Forelimb muscle (tissue), 1 donor: ENCODE data around the gene PIAS2. TPM values are rescaled to one million over a fixed set of nuclear protein-coding genes. Genes with fewer than 3 reads are reported as not detected.
A peak's percentile ranks its signal among the peaks of the same experiment; 100 is the strongest.
"Not testable (repeated sequence)": the region's sequence is repeated elsewhere in the genome, so short reads cannot be mapped to it uniquely, and the experiment has no call there.

ENCODE experiments used
- DNase-seq: peaks from one replicate; pipeline ENCODE4 v3.0.0-alpha.2; 2013; ENCODE audit warnings: low read depth
- polyA plus RNA-seq: library from polyadenylated mRNA; unstranded; fragments of 120-200 nt; gene quantifications from one replicate; pipeline ENCODE4 v1.2.1, GENCODE V29; 2013; ENCODE audit not compliant: insufficient read length

PIAS2 gene
- polyA plus RNA-seq, 1 donor, result 27.9 TPM

DNA sequence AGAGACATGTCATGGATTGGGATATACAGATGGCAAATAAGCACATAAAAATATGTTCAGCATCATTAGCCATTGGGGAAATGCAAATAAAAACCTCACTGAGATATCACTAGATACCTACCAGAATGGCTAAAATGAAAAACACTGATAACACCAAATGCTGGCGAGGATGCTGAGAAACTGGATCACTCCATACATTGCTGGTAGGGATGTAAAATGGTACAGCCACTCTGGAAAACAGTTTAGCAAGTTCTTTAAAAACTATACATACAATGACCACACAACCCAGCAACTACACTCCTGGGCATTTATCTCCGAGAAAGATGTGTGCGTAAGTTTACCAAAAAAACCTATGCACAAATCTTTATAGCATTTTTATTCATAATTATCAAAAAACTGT, 13.9 kb downstream of the PIAS2 start:
- DNase-seq, result no peak

DNA sequence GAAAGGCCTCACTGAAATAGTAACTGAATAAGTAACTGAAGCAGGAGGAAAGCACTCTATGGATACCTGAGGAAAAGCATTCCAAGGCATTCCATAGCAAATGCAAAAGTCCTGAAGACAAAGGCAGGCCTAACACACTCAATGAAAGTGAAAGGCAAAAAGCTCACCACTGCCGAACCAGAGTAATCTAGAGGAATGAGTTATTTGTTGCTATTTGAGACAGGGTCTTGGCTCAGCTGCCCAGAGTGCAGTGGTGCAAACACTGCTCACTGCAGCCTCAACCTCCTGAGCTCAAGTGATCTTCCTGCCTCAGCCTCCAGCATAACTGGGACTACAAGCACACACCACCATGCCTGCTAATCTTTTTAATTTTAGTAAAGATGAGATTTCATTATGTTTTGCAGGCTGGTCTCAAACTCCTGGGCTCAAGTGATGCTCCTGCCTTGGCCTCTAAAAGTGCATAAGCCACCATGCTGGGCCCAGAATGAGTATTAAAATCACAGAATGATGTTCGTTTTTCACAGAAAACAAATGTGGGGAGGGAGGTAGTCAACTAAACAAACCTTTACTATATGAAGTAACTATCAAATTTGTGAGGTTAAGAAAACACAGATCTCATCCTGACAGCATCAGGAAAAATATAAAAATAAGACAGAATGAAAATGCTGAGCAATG, 17.9 kb downstream of the PIAS2 start:
- no peak for DNase-seq

DNA sequence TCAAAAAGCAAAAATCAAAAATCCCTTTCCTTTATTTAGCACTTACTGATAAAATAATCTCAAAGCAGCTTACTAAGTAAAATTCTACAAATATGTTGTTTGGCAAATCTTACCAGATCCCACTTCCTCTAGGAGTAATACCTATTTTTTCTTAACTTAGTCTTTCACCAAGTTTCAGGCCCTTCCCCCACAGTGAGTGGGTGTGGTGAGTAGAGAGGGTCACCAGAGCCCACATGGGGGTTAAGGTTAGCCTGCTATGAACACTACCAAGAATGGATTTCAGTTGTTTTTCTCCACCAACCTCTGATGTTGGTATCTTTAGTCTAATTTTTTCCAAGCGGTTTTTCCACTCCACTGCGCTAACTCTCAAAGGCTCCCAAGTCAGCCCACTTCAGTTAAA, 23.2 kb downstream of the PIAS2 start:
- no peak for DNase-seq

DNA sequence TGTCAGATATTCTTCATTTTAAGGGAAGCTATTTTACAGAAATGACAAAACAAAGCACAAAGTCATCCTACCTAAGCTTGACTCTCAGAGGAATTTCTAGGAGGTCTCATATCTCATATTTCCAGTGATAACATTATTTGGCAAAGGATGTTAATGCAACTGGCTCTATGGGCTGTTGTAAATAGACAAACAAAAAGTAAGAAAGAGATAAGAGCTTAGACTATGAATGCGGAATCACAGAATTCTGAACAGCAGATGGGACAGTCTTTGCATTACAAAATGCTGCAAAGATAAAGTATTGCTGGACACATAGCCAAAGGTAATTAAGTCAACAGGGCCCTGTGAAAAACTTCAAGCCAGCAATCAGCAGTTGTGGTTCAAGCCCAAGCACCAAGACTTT, 23.9 kb downstream of the PIAS2 start:
- no peak for DNase-seq

DNA sequence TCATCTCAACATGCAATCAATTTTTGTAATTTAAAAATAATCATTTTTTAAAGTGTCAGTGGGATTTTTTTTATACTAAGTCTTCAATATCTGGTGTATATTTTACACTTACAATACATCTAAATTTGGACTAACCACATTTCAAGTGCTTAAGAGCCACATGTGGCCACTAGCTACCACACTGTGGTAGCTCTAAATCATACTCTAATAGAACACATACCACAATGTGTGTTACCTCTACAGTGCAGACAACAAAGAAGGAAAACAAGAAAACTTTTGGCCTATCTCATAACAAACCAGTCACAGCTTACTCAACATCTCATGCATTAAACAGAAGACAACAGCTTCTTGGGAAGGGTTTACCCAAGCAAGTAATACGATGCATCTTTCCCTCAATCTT, 24.5 kb downstream of the PIAS2 start:
- DNase-seq, result no peak

DNA sequence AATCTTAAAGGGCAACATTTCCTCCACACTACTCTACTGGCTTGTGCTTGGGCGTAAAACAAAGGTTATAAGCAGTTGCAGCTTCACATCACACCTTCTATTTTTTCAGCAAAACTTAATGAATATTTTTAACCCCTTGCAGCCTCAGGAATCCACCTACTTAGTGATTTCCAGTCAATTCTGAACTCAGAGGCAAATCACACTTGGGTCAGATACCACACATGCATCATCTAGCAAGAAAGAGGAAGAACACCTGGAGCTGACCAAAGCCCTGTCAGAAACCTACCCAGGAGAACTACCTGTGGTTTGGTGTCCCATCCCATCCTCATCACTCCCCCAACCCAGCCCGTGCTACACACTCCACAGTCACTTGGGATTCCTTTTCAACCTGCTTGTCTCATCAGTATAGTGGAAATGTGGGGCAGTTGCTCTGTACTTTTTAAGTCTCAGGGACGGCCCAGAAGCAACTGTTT, 25.5 kb downstream of the PIAS2 start:
- DNase-seq, result no peak

DNA sequence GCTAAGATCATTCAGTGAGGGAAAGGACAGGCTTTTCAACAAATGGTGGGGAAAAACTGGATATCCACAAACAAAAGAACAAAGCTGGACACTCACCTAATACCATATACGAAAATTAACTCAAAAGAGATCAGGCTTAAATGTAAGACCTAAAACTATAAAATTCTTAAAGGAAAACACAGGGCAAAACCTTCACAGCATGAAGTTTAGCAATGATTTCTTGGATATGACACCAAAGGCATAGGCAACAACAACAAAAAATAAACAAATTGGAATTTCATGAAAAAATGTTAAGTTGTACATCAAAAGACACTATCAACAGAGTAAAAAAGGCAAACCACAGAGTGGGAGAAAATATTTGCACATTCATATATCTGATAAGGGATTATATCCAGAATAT, 28.3 kb downstream of the PIAS2 start:
- DNase-seq, result no peak

DNA sequence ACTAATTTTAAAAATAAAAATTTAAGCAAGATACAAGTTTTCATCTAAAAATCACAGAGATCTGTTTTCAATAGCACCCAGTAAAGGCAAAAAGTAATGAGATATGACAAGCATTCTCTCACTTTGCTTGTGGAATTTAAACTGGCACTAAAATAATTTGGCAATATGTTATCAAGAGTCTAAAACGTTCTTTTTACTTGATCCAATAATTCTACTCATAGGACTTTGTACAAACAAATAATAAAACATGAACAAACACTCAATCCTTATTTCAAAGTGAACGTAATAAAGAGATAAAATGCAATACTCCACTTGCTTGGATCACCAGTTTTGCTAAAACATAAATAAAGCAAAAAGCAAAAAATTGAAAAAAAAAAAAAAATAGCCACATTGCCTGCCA, 30.4 kb downstream of the PIAS2 start:
- no peak for DNase-seq

DNA sequence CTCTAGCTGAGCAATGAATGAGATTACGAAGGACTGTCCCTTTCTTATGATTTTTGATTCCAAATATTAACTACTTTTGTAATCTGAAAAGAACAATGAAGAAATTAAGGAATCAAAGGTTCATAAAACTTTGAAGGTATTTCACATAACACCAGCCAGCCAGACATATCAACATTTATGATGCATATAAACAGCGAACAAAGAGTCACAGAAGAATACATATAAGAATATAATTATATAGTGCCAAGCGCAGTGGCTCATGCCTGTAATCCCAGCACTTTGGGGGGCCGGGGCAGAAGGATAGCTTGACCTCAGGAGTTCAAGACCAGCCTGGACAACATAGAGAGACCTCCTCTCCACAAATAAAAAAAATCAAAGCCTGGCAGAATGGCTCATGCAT, 34.1 kb downstream of the PIAS2 start:
- DNase-seq, result no peak

DNA sequence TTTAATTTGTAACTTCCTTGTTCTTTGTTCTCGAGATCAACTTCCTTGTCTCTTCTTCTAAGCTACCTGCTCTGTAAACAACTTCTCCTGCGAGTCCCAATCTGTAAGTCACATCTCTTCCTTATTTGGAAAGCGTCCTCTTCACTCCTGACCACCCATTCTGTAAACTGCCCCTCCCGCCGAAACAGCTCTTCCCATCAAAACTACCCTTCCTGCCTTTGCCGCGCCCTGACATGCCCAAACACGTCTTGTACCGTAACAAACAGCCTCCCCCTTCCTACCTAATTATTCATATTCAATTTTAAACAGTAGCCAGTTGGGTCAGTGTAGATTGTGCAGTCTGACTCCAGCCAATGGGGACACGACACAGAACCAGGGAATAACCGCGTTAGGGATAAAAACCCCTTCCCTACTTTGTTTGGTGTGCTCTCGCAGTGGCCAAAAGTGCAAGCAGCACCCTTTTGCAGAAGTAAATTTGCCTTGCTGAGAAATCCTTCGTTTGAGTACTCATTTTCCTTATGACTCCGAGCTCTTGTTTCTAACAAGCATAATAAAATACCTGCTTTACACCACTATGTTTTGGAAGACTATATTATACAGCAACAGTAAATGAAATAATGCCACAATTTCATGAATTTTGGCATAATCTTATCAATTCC, 39.8 kb downstream of the PIAS2 start:
- no peak for DNase-seq

DNA sequence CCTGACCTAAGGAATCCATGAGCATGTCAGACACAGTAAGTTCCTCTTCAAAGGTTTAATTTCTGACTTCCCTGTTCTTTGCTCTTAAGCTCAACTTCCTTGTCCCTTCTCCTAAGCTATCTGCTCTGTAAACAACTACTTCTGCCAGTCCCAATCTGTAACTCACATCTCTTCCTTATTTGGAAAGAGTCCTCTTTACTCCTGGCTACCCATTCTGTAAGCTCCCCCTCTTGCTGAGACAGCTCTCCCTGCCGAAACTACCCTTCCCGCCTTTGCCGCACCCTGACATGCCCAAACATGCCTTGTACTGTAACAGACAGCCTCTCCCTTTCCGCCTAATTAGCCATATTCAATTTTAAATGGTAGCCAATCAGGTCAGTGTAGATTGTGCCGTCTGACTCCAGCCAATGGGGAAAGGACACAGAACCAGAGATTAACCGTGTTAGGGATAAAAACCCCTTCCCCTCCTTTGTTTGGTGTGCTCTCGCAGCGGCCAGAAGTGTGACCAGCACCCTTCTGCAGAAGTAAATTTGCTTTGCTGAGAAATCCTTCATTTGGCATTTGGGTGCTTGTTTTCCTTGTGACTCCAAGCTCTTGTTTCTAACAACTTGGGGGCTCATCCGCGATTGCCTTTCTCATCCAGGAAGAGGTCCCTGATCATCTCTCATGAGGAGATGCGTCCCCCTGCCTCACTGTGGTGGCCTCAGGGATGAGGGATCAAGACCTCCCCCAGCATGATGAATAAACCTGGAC, 49.0 kb downstream of the PIAS2 start:
- DNase-seq, result no peak

DNA sequence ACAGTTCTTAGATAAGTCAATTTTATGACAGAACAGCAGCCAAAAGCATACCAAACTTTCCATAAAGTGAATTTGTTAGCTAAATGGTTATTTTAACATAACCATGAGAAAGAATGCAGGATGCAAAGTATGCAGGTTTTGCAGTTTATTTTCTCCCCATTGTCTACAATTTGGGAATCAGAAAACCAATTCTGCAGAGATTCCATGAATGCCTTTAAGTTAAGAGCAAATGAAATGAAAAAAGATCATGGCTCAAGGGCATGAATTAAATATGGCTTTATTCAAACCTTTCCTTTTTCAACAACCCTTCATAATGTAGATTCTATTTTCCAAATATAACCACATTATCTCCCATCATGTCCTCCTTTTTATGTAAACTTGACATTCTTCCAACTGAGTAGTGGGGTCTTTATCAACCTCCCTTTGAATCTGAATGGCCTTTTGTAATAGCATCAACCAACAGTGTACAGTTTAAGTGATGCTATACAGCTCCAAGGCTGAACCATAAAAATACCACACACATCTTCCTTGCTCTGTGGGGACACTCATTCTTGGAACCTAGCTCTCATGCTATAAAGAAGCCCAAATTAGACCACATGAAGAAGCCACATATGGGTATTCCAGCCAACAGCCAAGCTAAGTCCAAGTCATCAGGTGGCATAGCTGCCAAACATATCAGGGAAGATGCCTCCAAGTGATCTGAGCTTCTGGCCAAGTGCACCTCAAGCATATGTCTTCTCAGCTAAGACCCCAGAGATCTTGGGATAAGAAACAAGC, 49.8 kb downstream of the PIAS2 start:
- DNase-seq, result no peak

DNA sequence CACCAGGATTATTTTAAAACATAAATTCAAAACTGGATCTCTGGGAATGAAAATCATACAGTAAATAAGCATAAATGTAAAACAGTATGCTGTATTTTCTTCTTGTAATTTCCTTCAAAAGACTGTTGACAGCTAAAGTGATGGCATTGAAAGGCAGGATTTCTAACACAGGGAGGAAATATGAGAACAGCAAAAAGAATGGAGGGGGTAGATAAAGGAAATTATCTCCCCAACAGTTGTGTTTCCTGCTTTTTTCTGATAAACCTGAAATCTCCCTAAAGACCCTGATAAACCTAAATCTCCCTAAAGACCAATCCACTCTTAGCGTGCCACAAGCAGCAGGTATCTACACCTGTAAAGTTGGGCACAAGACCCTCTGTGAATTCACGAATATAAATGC, 50.8 kb downstream of the PIAS2 start:
- DNase-seq, result no peak

DNA sequence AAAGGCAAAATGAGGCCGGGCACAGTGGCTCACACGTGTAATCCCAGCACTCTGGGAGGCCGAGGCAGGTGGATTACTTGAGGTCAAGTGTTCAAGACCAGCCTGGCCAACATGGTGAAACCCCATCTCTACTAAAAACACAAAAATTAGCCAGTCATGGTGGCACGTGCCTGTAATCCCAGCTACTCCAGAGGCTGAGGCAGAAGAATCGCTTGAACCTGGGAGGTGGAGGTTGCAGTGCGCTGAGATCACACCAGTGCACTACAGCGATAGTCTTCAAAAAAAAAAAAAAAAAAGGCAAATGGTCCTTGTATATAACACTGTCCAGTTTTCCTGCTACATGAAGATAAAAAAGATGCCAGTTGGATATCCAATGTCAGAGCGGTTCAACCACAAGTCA, 52.1 kb downstream of the PIAS2 start:
- not testable (repeated sequence) for DNase-seq

DNA sequence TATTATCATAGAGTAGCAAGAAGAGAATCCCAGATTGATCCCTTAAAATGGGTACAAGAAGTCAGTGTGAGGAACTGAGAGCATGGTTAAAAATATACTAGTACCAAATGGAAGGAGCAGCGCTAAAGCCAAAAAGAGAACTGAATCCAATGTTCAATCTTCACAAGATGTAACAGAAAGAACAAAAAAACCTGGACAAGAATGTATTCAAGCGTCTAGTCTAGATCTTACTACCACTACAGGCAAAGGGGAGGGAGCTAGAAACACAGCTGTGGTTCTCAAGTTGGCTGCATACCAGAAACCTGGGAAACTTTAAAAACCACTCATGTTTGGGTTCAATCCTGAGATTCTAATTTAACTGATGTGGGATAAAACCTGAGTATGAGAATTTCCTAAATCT, 57.5 kb downstream of the PIAS2 start:
- DNase-seq, result peak; percentile 16

DNA sequence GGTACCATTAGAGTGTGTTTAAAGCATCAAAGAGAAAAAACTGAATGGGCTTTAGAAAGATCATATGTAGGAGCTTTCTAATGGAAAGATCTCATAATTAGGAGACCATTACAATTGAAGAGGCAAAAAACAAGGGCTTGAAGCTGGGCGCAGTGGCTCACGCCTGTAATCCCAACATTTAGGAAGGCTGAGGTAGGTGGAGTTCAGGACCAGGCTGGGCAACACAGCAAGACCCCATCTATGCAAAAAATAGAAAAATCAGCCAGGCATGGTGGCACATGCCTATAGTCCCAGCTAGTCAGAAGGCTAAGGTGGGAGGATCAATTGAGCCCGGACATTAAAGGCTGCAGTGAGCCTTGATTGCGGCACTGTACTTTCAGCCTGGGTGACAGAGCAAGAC, 59.0 kb downstream of the PIAS2 start:
- DNase-seq, result no peak

DNA sequence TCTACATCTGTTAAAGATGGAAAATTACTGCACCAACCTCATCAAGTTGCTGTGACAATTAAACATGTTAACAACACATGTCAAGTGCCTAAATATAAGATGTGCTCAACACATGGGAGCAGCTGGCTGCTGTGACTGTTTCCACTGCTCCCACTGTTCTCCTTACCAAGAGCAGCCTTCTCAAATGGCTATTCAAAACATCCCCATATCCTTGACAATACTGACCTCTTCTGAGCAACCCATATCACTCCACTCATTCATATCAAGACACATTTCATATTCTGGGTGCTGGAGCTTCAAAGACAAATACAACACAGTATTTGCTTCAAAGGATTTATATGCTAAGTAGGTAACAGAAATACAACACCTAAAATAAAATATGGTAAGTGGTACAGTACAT, 60.3 kb downstream of the PIAS2 start:
- no peak for DNase-seq

DNA sequence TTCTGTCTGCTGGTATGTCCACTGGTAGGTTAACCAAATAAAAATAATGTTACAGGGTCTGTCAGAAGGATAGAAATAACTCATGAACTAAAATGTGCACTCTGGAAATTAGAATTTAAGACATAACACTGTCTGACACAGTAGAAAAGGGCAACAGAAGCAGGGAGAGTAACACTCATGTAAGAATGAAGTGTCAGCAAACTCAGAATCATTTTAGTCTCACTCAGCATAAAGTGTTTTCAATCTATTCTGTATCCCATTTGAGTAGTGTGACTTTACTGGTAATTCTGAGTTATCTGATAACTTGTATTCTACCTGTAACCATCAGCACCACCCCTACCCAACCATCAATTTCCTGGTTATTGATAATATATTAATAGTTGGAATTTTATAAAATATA, 68.3 kb downstream of the PIAS2 start:
- no peak for DNase-seq

DNA sequence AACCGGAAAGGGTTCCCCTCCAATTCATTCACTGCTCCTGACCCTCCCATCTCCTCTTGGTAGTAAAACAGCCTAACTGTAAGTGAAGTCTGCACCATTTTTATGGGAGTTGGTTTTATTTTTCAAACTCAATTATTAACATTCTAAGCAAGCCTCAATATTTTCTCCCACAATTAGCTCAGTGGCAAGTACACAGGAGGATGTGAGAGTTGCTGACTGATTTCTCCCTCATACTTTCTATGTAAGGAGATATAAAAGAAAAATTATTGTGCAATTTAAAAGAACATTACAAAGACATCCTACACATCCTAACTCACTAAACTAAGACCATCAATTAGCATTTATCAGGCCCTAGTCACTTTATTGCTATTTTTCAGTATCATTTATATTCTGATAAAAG, 73.9 kb downstream of the PIAS2 start:
- no peak for DNase-seq

DNA sequence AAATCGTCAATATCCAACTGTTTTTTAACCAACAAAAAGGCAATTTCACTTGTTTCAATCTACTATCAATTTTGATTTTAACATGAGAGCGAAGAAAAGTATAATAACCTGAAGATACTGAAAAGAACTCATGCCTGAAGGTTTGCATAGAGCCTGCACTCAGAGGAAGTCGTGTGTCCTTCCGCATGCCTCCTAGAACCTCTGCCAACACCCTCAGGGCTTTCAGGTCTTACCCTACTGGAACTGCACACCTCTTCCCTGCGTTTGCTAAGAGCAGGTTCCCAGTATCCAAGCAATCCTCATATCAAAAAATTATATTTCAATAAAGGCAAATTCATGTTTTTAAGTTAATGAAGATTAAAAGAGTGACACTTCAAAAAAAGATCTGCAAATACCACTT, 74.7 kb downstream of the PIAS2 start:
- no peak for DNase-seq

DNA sequence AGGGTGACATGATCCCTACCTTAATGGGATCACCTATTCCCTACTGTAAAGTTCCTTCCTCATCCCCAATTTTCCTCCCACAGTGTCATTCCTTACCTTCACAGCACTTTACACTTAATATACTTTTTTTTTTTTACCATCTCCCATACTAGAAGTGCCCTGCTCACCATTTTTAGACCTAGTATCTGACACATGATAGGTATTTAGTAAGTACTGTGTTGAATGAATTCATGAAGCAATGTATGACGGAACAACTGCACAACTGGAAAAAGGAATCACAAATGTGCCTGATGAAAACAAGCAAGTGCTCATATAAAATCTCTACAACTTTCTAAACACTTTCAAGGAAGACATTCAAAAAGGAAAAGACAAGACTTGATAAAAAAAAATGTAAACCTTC, 83.4 kb downstream of the PIAS2 start:
- no peak for DNase-seq

DNA sequence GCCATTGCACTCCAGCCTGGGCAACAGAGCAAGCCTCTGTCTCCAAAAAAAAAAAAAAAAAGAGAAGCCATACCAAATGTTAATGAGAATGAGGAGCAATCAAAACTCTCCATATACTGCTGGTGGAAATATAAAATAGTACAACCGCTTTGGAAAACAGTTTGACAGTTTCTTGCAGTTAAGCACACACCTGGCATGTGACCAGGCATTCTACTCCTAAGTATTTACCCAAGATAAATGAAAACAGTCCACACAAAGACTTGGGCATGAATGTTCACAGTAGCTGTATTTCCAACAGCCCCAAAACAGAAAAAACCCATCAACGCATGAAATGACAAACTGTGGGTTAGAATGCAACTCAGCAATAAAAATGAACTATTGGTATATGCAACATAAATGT, 84.5 kb downstream of the PIAS2 start:
- DNase-seq, result no peak
